ENCODE results near the gene ARHGAP42.

Gene ARHGAP42

DNA sequence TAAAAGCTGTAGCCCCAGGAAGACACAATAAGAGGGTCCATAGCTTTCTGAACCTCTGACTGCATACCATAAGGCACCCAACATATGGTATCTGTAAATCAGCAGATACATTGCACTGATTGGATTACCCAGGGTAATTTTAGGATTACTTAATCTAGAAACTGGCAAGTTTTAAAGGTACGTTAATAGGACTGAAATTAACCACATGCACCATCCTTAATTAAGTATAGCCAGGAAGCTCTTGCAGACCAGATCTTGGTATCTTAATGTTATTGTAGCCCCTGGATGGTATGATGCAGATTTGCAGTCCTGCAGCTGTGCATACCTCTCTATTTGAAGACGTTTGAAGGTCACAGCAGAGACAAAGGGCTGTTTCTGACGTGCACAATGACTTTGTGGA, 72.8 kb downstream of the ARHGAP42 start:
- no peak for DNase-seq (ENCODE audit: low read depth)

DNA sequence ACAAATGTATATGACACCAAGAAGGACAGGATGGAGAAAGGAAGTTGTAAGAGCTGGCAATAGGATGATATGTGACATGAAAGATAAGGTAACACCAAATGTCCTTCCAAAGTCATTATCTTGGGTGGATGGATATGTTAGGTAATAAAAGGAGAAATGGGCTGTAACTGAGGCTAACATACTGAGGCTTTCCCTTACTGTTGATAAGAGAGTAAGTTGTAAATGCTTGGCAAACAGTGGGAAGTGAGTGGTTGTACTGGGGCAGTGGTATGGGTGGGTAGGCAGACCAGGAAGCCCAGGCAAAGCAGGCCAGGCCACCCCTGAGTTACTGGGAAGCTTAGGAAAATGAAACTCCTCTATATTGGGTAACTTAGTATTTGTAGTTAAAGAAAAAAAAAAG, 73.7 kb downstream of the ARHGAP42 start:
- DNase-seq (ENCODE audit: low read depth) = no peak

DNA sequence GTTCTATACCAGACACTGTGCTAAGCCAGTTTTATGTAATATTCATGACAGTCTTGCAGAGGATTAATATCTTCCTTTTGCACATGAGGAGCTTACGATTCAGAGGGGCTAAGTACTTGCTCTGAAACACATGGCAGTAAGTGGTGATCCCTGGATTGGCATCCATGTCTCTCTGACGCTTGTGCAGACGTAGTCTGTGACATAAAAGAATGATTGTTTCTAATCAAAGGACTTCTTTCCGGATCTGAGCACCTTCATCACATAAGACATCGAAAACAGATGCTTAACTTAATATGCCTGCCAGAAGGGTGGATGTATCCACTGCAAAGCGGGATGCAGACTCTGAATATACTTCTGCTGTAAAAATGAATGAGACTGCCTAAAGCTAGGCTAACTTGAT, 74.8 kb downstream of the ARHGAP42 start:
- no peak for DNase-seq (ENCODE audit: low read depth)

DNA sequence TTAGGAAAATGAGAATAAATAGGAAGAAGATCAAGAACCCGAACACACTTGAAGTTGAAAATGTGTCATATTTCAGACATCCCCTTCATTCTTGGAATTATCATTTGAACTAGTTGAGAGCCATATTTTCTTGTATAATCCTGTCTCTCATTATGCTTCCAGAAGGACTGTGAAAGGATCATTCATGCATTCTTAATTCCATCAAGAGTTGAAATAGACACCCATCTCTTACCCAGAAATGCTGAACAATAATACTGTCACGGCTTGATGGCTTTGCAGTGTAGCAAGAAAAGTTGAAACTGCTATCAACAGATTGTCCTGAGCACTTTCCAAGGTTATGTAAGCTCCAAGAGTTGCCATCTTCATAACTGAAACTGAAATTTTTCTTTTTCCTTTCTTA, 79.7 kb downstream of the ARHGAP42 start:
- DNase-seq (ENCODE audit: low read depth) = no peak

DNA sequence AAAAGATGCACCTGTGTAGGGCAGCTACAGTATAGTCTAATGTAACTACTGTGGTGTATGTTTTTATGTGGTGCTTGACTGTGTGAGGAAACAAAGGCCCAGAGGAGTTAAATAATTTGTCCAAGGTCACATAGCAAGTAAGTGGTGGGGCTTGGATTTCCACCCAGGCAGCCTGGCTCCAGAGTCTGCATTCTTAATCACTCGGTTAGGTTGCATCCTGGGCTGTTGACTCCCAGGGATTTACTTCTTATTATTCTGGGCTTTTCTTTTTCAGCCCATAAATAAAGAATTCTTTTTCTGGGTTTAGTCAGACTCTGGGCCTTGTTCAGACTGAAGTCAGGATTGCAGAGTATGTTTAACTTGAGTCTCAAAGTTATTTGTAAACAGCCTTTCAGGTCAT, 82.1 kb downstream of the ARHGAP42 start:
- no peak for DNase-seq (ENCODE audit: low read depth)

DNA sequence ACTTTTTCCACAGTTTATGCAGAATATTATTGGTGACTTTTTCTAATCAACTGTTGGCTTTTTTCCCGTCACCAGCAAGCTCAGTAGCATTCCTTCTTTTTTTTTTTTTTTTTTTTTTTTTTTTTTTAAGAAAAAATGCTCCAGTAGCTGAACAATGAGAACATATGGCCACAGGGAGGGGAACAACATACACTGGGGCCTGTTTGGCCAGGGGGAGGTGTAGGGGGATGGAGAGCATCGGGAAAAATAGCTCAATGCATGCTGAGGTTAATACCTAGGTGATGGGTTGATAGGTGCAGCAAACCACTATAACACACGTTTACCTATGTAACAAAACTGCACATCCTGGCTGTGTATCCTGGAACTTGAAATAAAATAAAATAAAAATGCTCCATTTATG, 82.5 kb downstream of the ARHGAP42 start:
- no peak for DNase-seq (ENCODE audit: low read depth)

DNA sequence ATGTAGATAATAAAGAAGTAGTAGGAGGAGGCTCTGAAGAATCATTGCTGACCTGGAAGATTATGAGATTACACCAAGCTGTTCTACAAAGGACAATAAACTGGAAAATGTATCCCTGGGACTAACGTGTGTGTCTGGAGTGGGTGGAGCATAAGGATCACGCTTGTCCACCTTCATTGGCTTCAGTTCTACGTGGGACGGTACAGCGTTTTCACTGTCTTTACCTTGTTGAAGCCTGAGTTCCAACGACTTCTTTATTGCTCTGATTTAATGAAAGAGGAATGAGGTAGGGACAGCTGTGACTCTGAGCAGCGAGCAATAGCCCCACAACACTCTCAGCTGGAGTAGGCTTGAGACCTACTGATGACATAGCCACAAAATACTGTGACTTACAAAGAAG, 87.0 kb downstream of the ARHGAP42 start:
- DNase-seq (ENCODE audit: low read depth) = no peak

DNA sequence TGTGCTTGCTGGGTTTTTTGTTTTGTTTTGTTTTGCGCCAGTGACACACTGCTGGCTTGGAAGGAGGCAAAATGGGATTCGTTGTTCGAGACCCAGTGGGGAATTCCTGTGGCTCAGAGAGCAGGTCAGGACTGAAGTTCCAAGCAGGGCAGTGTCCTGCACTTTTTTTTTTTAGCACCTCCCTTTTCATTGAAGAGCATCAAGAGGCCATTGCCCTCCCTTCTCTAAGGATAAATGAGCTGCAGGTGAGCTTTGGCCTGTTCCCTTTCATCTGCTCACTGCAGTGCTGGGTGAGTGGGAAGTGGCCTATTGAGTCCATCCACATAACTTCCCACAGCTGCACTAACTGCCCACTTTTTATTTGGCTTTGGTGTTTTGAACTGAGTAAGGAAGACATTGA, 87.8 kb downstream of the ARHGAP42 start:
- no peak for DNase-seq (ENCODE audit: low read depth)

DNA sequence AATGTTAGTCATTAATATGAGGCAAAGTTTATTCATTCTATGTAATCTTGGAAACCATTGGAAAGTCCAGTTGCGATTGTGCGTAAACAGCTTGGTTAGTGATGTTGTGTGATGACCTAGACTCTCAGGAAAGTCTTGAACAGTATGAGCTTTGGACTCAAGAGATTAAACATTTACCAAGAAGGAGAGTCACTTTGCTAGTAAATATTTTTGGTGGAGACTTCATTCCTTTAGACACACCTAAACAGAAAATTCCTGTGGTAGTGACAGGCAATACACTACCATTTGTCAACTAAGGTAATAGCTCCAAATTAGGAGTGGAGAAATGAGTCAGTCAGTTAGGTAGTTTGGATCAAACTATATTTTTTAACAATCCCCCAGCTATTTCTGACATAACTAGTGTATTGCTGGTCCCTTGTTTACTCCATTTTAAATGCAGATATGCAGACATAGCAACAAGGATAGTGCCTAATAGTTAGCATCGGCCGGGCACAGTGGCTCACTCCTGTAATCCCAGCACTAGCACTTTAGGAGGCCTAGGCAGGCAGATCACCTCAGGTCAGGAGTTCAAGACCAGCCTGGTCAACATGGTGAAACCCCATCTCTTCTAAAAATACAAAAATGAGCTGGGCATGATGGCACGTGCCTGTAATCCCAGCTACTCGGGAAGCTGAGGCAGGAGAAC, 89.3 kb downstream of the ARHGAP42 start:
- DNase-seq (ENCODE audit: low read depth) = no peak

DNA sequence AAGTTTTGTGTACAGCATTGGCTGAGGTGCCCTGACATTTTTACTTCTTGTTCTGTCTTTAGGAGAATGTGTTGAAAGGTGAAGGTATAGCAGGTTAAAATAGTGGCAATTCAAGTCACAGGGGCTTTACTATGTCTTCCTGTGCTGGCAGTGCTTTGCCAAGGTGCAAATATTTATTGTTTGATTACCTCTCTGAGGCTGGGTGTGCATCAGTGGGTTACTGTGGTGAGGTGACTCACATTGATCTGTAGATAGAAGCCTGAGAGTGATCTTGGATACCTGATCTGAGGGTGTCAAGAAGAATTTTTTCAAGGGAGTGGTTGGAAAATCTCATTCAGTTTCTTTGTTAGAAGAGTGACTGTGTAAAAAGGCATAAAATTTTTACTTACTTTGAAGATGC, 90.0 kb downstream of the ARHGAP42 start:
- no peak for DNase-seq (ENCODE audit: low read depth)

DNA sequence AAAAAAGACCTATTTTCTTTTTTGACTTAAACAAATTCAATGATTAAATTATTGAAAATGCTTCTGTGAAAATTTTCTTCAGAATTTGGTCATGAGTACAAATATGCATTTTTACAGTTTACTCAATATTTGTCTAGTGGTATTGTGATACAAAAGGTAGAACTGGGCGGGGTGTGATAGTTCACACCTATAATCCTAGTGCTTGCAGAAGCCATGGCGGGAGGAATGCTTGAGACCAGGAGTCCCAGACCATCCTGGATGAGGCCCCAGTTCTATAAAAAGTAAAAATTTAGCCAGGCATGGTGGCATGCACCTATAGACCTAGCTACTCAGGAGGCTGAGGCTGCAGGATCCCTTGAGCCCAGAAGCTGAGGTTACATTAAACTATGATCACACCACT, 90.6 kb downstream of the ARHGAP42 start:
- no peak for DNase-seq (ENCODE audit: low read depth)

DNA sequence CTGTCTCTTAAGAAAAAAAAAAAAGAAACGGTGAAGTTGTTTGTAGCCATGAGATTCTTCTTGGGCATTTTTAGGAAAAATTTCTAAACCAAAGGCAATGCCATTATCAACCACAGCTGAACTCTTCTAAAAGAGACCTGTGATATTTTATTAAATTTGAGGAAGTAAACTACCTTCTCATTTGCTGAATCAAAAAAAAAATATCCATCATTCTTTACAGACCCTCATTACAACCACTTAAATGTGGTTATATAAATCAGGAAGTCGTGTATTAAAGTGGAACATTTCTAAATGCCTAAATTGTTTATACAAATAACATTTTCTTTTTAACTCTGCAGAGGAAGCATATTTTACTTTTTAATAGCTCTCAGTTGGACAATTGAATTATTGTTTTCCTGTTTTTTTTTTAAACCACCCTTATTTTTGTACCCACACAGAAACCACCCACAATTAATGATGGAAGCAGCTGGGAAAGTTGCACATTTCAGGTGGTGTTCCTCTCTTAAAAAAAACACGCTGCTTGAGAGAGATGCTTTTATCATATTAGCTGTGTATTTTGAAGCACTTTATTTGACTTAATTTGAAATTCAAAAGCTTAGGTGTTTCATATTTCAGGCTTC, 91.2 kb downstream of the ARHGAP42 start:
- no peak for DNase-seq (ENCODE audit: low read depth)

DNA sequence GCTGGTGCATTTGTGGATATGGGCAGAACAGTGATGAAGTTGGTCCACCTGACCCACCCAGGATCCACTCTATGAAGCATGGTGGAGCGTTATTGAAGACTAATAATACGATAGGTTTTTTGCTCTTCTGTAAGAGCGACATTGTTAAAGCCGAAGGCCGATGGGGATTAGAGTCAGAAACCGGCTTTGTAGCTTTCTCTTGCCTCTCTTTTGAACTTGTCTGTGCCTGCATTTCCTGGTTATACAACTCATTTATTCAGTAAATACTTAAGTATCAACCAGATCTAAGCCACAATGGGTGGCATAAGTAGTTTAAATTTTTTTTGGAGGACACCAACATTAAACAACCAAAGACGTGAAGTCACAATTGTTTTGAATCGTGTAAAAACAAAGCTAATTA, 93.4 kb downstream of the ARHGAP42 start:
- no peak for DNase-seq (ENCODE audit: low read depth)

DNA sequence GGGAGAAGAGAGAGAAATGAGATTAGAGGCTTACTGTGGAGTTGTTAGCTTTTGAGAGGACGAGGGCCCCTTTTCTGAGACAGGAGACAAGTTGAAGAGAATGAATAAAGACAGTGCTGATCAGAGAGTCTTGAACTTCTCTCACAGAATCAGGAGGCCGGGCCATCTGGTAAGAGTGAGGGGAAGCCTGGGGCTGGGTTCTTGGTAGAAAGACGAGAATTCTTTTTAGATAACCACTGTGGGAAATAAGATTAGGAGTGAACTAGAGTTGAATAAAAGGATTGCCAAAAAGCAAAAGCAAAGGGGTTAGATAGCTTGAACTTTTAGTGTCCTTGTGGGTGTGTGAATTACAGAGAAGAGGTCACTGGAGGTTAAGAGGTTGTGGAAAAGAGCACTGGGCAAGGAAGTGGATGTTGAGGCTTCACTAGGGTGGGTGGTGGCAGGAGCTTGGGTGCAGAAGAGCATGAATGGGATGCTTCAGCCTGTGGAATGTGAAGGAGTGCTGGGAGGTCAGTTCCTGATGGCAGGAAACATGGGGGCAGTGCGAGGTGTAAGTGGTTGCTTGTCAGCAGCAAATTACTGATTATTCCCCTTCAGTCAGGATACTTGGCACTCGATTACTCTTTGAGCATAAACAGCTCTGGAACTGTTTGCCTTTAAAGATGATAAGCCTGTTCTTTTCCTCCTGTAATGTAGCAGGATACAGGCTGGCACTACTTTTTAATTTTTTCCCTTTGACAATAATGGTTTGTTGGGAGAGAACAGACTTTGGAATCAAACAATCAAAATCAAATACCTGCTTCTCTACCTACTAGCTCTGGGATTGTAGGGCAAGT, 98.3 kb downstream of the ARHGAP42 start:
- no peak for DNase-seq (ENCODE audit: low read depth)

DNA sequence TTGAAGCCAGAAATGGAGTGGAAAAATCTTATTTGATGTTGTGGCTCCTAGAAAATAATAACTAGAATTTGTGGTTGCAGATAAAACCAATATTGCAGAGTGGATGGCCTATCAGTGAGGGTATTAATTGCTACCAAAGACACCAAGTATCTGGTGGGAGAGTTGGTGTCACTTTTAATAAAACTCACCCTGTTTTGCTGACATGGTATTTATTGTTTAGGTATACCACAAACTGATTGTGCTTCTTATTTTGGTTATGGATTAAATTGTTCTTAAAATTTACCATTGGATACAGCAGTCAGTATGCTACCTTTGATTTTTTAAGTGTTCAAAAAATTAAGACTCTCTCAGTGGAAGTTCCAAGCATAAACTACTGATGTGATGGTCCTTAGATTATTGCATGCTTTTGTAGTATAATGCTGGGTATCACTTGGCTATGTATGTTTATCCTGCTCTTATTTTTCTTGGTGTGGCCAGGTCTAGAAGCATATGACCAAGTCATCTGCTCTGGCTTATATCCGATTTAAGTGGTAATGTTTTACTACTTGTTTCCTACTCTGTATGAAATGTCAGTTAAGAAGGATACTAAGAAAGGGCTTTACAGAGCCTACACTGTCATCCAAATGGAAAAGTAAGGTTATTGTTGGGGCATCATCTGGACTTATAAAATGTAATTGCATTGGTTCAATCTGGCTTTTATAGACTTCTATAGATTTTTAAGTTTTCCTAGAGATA, 101.6 kb downstream of the ARHGAP42 start:
- DNase-seq (ENCODE audit: low read depth) = no peak

DNA sequence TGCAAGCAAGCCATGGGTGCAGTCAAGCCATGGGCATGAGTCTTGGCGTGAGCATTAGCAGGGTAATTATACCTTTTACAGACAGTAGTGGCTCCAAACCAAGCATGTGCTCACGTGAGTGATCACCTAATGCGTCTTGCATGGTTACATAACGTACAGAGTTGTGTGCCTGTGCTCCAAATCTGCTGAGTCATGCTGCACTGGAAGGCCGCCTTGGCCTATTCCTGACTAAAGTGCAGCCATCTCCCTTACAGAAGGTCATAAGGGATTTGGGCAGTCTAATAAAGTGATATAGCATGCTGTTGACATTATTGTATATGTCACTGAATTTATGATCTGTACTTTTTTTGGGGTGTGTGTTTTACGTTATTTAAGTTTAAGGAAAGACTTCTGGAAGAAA, 102.4 kb downstream of the ARHGAP42 start:
- DNase-seq (ENCODE audit: low read depth) = no peak

DNA sequence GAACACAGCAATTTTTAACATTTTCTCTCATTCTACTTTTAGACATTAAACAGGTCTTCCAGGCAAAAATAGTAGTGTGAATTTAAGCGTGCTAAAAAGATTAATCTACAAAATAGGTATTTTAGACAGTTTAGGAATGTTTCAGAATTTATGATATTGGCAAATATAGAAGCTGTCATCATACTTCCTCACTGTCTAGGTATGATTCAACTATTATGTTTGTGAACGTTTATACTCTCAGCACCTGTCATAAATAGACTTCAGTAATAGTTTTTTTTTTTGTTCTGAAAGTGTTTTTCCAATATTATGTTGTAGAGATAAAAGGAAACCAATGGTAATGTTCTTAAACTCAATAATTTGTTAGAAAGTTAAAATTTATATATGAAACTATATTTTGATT, 103.0 kb downstream of the ARHGAP42 start:
- DNase-seq (ENCODE audit: low read depth) = no peak

DNA sequence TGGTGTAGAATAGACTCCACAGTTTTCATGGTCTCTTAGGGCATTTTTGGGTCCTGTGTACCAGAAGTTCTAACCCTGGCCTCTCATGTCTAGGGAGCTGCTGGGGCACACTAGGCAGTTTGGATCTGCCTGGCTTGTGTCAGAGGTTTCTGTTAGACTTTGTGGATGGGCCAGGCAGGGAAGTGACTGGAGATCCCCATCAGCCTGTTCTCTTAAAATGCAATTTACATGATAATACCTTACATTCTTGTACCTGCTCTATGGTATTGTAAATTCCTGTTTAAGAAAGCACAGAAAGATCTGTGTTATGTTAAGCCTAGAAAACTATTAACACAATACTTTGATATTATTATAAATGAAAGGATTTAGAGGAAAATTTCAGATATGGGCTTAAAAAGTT, 104.0 kb downstream of the ARHGAP42 start:
- no peak for DNase-seq (ENCODE audit: low read depth)

DNA sequence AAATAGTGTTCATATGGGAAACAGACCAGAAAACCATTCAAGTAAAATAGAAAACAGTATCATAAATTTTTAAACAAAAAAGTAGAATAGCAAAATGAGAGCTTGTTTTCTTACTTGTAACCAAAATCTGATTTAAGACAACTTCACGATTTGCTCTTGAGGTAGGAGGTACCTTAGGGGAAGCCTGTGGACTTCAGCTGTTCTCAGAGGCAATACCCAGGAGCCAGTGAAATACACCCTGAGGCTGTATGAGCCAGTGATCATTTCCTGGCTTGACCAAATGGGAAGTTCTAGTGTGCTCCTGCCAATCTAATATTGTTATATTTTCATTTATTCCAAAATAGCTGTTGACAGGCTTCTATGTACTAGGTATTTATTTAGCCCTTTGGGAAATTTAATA, 104.8 kb downstream of the ARHGAP42 start:
- no peak for DNase-seq (ENCODE audit: low read depth)

DNA sequence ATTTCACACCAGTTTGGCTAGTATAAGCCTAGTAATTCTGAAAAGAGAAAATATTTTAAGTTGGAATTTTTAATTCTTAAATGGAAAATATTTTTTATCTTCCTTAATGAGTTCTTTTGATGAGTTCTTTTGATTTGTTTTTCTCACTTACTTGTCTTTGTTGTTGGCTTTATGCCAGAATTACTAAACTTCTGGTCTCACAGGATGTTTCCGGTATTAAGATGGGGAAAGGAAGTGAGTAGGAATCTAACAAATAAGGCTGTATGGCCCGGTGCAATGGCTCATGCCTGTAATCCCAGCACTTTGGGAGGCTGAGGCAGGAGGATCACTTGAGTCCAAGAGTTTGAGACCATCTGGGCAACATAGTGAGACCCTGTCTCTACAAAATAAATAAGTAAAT, 106.4 kb downstream of the ARHGAP42 start:
- no peak for DNase-seq (ENCODE audit: low read depth)

DNA sequence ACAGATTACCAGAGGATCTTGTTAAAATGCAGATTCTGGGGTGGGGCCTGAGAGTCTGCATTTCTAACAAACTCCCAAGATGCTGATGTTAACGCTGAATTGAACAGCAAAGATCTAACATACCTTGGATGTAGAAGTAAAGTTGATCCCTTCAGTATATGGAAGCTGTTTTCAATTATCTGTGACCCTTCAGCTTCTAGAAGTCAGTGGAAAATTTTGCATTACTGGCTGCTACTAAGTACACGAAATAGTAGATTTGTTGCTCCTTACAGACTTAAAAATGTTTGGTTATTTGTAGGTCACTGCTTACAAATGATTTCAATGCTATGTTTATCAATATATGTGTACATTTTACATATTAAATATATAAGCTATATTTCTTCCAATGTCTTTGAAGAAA, 107.4 kb downstream of the ARHGAP42 start:
- no peak for DNase-seq (ENCODE audit: low read depth)

DNA sequence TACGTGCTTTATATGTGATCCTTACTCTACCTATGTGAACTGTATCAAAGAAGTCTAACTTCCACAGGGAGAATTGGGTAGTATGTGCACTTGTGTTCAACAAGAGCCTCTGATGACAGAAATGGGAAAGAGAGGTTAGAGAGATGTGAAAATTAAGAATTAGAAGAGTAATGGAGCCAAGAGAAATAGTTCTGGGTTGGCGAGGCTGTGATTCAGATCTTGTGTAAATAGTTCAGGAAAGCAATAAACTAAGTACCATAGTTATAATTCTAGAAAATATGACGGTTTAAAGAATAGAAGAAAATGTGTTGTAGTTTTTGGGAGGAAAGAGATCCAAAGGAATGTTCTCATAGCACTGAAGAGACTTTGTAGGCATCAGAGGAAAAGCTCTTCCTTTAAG, 112.4 kb downstream of the ARHGAP42 start:
- no peak for DNase-seq (ENCODE audit: low read depth)

DNA sequence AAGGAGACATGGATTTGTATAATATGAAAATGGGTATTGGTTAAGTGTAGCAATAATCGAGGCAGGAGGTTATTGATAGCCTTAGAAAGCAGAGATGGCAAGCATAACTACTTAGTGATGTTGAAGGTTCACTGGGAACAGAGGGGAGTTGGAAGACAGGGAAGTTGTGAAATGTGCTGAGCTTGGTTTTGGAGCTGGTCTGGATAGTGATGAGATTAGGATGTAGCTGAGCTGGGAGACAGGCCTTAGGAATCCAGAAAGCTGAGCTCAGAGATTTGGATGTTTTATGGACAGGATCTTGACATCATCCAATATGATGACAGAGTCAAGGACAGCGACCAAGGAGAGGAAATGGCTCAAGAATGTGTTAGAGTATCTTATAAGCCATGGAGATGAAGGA, 113.1 kb downstream of the ARHGAP42 start:
- DNase-seq (ENCODE audit: low read depth) = no peak

Data from activated T-cell treated with anti-CD3 and anti-CD28 coated beads for 1 hour (primary cell).